Right lobe of liver (tissue), 6 donors: ENCODE measurements around the gene DDI2. TPM values are rescaled to one million over a fixed set of nuclear protein-coding genes. Genes with fewer than 3 reads are reported as not detected.

Experiments used
- ATAC-seq, 4 donors: fragments of 200-7000 bp; cut with Tn5 transposase; one replicate each; pipeline ENCODE4 v1.9.1; 2020; ENCODE audit warnings: mild to moderate bottlenecking in 4 of 4, moderate library complexity in 4 of 4
- DNase-seq, 3 donors: peaks; one replicate each; pipeline ENCODE4 v3.0.0-alpha.2; 2020
- H3K27ac ChIP-seq, 3 donors: fragments of 200-600 bp; one replicate each; pipeline ENCODE4 v1.8.0; 2022
- H3K27me3 ChIP-seq, 2 donors: fragments of 200-600 bp; one replicate each; pipeline ENCODE4 v1.8.0; 2022
- H3K36me3 ChIP-seq, 4 donors: fragments of 200-600 bp; sonication (generic) in 1 of 4; one replicate each; pipeline versions ENCODE4 v1.5.1 to v1.8.0; 2017 to 2022; ENCODE audit warnings: control low read depth in 1 of 4
- H3K4me1 ChIP-seq, 4 donors: fragments of 200-600 bp; sonication (generic) in 1 of 4; one replicate each; pipeline versions ENCODE4 v1.5.1 to v1.8.0; 2017 to 2022; ENCODE audit warnings: control low read depth in 1 of 4
- H3K4me3 ChIP-seq, 3 donors: fragments of 200-600 bp; one replicate each; pipeline ENCODE4 v1.8.0; 2022
- H3K9me3 ChIP-seq, 4 donors: fragments of 200-600 bp; sonication (generic) in 1 of 4; one replicate each; pipeline versions ENCODE4 v1.5.1 to v1.8.0; 2017 to 2022; ENCODE audit warnings: control low read depth in 1 of 4
- POLR2A ChIP-seq: fragments of 450-650 bp; IDR thresholded peaks from one replicate; pipeline ENCODE4 v1.6.1; 2017; ENCODE audit warnings: antibody characterized with exemption, mild to moderate bottlenecking
- WGBS: methylation state at CpG from one replicate; pipeline ENCODE4 v1.1.6; 2018; ENCODE audit warnings: low coverage, low lambda C conversion rate; ENCODE audit not compliant: insufficient coverage; ENCODE audit errors: missing lambda C conversion rate; 5-methylcytosine and 5-hydroxymethylcytosine counted together
- intact Hi-C, 2 donors: fragments of 100-400 bp; cut with DNase I; formaldehyde crosslinking; loops; one replicate each; pipeline versions ENCODE4 v1.11.2 to v1.14.1; 2022
- total RNA-seq, 6 experiments: library from RNA; depleted of rRNA in 2 of 6; stranded (reverse); fragments of >200 nt in 2 of 6; fragmentation: NEBNext Ultra II Directional in 3 of 6; extraction: Animal tissue kit (Norgen Biotek cat#: 25700) in 3 of 6; gene quantifications; one replicate each; pipeline versions ENCODE4 v1.1.0 to v1.2.4, GENCODE V29; 2016 to 2023
- TF ChIP-seq, protein P1 (sequence below), 4 donors: fragments of 200-600 bp in 3 of 4; fragments of 450-650 bp in 1 of 4; IDR thresholded peaks; one replicate each; pipeline versions ENCODE4 v1.5.1 to v1.8.0; 2016 to 2022; ENCODE audit warnings: antibody characterized with exemption in 4 of 4, mild to moderate bottlenecking in 2 of 4
- donor health status: DM: no; HTN: yes; CAD: no.
- donor health status: DM: no; HTN: no; CAD: no.
- donor health status: DM: no; HTN: no; CAD: no.
- donor health status: DM: no; HTN: yes; CAD: no.
- donor health status: DM: no; HTN: yes; CAD: no.

DDI2 gene
- total RNA-seq, 6 experiments from 2014 or later: 24.9 to 70.0 (median 42.9) TPM

DNA sequence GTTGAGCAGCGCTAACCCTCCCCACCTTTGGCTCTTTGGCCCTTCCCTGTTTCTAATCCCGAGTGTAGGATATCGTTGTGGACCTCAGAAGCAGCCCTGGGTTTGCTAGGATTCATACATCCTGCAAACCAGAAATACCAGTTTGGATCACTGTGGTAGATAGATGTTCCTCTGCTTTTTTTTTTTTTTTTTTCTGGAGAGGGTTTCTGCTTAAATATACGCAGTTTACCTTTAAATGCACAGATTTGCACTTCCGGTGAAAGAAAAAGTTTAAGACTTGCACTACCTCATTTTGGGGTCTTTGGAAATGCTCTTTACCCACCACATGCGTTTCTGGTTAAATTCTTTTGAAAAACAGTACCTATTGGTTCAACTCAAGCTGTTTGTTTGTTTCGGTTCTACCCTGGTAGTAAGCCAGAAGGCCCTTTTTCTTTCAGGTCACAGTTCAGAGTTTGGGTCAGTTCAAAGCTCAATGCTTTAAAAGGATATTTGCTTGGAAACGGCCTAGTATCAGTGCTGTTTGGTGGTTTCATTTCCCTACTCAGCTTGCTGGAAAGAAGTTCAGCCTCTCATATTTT, 908 bp downstream of the DDI2 start:
- Histone ChIP-seq H3K9me3 (no peaks in the 10 kb centered on the region), H3K36me3 (no peaks in the 10 kb centered on the region), H3K27ac (peak overlapping the region; percentile 86 to 96 (median 95)), H3K4me3 (peak overlapping the region; percentile 95 to 100 (median 99)), H3K27me3 (no peaks in the 10 kb centered on the region), H3K4me1 (peaks cover 0 to 53% (median 19%) of the 10 kb centered on the region in 4 donors)
- TF ChIP-seq POLR2A: no peak
- TF ChIP-seq, protein P1, sequence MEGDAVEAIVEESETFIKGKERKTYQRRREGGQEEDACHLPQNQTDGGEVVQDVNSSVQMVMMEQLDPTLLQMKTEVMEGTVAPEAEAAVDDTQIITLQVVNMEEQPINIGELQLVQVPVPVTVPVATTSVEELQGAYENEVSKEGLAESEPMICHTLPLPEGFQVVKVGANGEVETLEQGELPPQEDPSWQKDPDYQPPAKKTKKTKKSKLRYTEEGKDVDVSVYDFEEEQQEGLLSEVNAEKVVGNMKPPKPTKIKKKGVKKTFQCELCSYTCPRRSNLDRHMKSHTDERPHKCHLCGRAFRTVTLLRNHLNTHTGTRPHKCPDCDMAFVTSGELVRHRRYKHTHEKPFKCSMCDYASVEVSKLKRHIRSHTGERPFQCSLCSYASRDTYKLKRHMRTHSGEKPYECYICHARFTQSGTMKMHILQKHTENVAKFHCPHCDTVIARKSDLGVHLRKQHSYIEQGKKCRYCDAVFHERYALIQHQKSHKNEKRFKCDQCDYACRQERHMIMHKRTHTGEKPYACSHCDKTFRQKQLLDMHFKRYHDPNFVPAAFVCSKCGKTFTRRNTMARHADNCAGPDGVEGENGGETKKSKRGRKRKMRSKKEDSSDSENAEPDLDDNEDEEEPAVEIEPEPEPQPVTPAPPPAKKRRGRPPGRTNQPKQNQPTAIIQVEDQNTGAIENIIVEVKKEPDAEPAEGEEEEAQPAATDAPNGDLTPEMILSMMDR (IDR thresholded peaks at IDR 0.05): no peak
- intact Hi-C loops: no loop called here
- 0% methylated on average over 8 of the region's 8 CpGs for WGBS
- DNase-seq (no peak), ATAC-seq (peak; percentile 40 to 54 (median 48))

DNA sequence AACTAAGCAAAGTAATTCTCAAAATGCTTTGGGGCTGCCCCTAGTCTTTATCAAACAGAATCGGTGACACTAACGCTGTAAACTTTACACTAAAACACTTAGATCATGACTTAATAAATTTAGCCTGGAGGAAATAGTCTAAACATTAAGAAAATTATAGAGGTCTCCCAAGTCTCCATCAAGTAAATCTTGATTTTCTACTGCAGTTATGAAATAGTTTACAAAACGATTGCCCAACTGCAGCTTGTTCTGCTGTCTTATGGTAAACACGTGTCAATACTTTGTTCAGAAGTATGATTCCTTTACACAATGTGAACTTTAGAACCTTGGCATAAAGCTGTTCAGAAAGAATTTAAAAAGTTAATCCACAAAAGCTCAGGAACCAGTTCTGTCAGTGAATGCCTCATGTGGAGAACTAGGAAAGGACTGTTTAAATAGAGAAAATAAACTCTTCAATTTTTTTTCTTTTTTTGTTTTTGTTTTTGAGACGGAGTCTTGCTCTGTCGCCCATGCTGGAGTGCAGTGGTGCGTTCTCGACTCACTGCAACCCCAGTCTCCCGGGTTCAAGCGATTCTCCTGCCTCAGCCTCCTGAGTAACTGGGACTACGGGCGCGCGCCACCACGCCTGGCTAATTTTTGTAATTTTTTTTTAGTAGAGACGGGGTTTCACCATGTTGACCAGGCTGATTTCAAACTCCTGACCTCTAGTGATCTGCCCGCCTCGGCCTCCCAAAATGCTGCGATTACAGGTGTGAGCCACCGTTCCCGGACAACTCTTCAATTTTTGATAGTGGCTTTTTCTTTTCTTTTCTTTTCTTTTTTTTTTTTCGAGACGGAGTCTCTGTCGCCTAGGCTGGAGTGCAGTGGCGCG, 1.6 kb downstream of the DDI2 start:
- TF ChIP-seq POLR2A: peak; percentile 62
- TF ChIP-seq, protein P1 (IDR thresholded peaks at IDR 0.05): peak in 1 of 4 donors; percentile 5
- ATAC-seq (peak; percentile 41 to 62 (median 46)), DNase-seq (no peak)
- no peaks in the 10 kb centered on the region for H3K27me3 ChIP-seq
- H3K4me3 ChIP-seq: peak overlapping the region; percentile 95 to 100 (median 99)
- no peaks in the 10 kb centered on the region for H3K9me3 ChIP-seq
- H3K27ac ChIP-seq: peak overlapping the region; percentile 86 to 96 (median 95)
- no peaks in the 10 kb centered on the region for H3K36me3 ChIP-seq
- peaks cover 0 to 58% (median 21%) of the 10 kb centered on the region in 4 donors for H3K4me1 ChIP-seq
- 20% methylated on average over 23 of the region's 26 CpGs for WGBS
- intact Hi-C loops: no loop called here

DNA sequence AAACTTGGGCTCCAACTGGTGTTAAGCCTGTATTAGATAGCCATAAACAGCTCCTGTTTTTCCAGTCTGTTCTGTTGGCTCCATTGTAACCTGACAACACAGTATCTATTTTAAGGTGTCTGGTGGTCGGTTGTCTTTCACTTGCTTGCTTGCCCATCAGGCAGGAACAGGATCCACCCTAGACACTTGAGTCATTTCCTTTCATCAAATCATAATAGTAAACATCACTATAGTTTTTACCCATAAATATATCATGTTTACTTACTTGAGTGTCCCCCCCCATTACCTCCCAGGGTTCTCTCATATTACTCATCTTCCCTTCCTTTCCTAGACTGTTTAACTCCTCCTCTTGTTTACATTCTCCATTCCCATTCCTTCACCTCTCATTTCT, 2.9 kb downstream of the DDI2 start:
- no peaks in the 10 kb centered on the region for H3K27me3 ChIP-seq
- WGBS: 0% methylated on average over 1 of the region's 1 CpG
- H3K4me3 ChIP-seq: peak overlapping the region in 2 of 3 donors; percentile 99 to 100
- no peak for DNase-seq
- H3K27ac ChIP-seq: peak overlapping the region; percentile 86 to 96 (median 95)
- H3K9me3 ChIP-seq: no peaks in the 10 kb centered on the region
- H3K4me1 ChIP-seq: peaks cover 0 to 71% (median 23%) of the 10 kb centered on the region in 4 donors
- TF ChIP-seq, protein P1 (IDR thresholded peaks at IDR 0.05): no peak
- TF ChIP-seq POLR2A: no peak
- peak in 1 of 4 donors; percentile 2 for ATAC-seq
- intact Hi-C loops: no loop called here
- H3K36me3 ChIP-seq: no peaks in the 10 kb centered on the region

DNA sequence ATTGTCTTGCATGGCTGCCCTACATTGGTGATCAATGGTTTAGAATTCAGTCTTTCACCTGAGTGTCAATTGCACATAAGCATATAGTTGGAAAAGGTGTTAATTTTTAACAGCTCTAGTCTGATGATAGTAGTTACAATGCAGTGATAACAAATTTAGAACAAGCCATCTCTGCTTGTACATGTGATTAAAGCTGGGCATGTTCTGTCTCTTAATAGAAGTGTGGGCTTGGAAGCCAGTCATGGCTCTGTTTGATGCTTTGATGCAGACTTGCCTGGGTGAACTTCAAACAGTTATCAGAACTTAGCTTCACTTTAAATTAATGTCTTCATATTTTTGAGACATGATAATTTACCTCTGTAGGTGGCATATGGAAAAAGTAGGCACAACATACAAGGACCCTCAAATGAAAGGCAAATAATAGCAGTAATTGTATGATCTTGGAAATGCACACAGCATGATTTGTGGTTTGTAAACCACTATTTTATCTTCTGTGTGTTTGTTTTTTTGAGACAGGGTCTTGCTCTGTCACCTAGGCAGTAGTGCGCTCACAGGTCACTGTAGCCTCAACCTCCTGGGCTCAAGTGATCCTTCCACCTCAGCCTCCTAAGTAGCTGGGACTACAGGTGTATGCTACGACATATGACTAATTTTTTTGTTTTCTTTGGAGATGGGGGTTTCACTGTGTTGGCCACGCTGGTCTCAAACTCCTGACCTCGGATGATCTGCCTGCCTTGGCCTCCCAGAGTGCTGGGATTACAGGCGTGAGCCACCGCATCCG, 3.8 kb downstream of the DDI2 start:
- peak overlapping the region in 1 of 3 donors; percentile 4 for H3K27ac ChIP-seq
- intact Hi-C loops: no loop called here

More for the DNA sequence above, 3.8 kb downstream of the DDI2 start:
- 71% methylated on average over 7 of the region's 7 CpGs for WGBS
- DNase-seq (no peak), ATAC-seq (no peak)
- Histone ChIP-seq H3K27me3 (no peaks in the 10 kb centered on the region), H3K36me3 (no peaks in the 10 kb centered on the region), H3K4me1 (peaks cover 0 to 71% (median 26%) of the 10 kb centered on the region in 4 donors), H3K4me3 (peak overlapping the region in 1 of 3 donors; percentile 5), H3K9me3 (no peaks in the 10 kb centered on the region)
- TF ChIP-seq, protein P1 (IDR thresholded peaks at IDR 0.05): no peak
- TF ChIP-seq POLR2A: no peak
